ENCODE measurements around the gene GCAT.

DNA sequence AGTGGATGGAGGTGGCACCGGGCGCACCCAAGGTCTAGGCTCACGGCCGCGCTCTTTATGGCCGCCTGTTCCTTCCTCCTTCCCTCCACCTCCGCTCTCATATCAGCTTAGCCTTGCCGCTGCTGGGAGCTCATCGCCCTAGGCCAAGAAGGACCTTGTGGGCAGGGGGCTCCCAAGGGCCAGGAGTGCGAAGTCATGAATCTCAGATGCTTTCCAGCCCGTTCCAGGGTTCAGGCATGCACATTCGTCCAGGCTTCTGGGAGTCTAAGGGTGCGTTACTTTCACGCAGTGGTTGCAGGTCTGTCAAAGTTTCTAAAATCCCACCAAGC is 11.3 kb downstream of the GCAT start:
- TF ChIP-seq, protein P1, sequence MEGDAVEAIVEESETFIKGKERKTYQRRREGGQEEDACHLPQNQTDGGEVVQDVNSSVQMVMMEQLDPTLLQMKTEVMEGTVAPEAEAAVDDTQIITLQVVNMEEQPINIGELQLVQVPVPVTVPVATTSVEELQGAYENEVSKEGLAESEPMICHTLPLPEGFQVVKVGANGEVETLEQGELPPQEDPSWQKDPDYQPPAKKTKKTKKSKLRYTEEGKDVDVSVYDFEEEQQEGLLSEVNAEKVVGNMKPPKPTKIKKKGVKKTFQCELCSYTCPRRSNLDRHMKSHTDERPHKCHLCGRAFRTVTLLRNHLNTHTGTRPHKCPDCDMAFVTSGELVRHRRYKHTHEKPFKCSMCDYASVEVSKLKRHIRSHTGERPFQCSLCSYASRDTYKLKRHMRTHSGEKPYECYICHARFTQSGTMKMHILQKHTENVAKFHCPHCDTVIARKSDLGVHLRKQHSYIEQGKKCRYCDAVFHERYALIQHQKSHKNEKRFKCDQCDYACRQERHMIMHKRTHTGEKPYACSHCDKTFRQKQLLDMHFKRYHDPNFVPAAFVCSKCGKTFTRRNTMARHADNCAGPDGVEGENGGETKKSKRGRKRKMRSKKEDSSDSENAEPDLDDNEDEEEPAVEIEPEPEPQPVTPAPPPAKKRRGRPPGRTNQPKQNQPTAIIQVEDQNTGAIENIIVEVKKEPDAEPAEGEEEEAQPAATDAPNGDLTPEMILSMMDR (IDR thresholded peaks at IDR 0.05; ENCODE audit: low read length), result no peak
- no peak for TF ChIP-seq EZH2 (IDR thresholded peaks at IDR 0.05; ENCODE audit: borderline replicate concordance, low read length)
